DND-41 (cell line): Measurements from ENCODE around the gene KLHL12.

Experiments used
- CTCF ChIP-seq: IDR thresholded peaks from 2 replicates; pipeline ENCODE4 v1.5.1; 2012; ENCODE audit warnings: borderline replicate concordance, low read length, moderate library complexity, mild to moderate bottlenecking; ENCODE audit not compliant: poor library complexity, severe bottlenecking; ENCODE audit errors: extremely low read depth
- EZH2 ChIP-seq: IDR thresholded peaks from 3 replicates; pipeline ENCODE4 v1.6.1; 2012; ENCODE audit warnings: borderline replicate concordance, low read depth, mild to moderate bottlenecking, moderate library complexity, low read length, inconsistent platforms; ENCODE audit not compliant: severe bottlenecking

DNA sequence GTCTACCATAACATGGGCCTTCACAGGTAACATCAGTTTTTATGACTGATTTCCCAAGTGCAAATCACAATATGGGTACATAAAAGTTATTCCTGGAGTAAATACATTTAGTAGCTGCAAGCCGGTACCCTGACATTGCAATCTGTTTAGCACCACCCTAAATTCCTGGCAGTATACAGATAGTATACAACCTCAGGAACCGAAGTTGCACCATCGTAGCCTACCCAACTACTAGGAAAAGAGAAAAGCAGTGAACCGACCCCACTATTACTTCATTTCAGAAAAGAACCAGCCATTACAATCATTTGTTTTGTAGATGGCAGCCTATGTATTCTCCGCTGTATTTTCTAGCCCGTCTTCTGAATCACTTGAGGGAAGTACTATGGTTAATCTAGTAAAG is 29.9 kb upstream of the KLHL12 start:
- TF ChIP-seq CTCF, result no peak
- TF ChIP-seq EZH2, result no peak
